ENCODE measurements around the gene HOXD12.

HOXD12 gene

GRCh38 chr2:176099728-176100546, at the start of gene HOXD12:
HOXD12 (plus strand) TSS chr2:176099795; CDS start chr2:176099802, 7 bp downstream.
- in situ Hi-C loops (cut with MboI; ENCODE audit: low sequenced_read_pairs): loop anchor here (10.0 kb wide), 2 partner anchors 405 to 735 kb away; no protein-coding TSS in a partner anchor

- in situ Hi-C loops (cut with MboI; ENCODE audit: low sequenced_read_pairs): no loop called here
These were observed 43.2 kb upstream of the HOXD12 start for GRCh38 chr2:176056406-176056805.

GRCh38 chr2:176063958-176064357, 35.6 kb upstream of the HOXD12 start:
- in situ Hi-C loops (cut with MboI; ENCODE audit: low sequenced_read_pairs): no loop called here

GRCh38 chr2:176066645-176067588, 32.7 kb upstream of the HOXD12 start:
- in situ Hi-C loops (cut with MboI; ENCODE audit: low sequenced_read_pairs): no loop called here

GRCh38 chr2:176067589-176068418, 31.8 kb upstream of the HOXD12 start:
- in situ Hi-C loops (cut with MboI; ENCODE audit: low sequenced_read_pairs): no loop called here

- in situ Hi-C loops (cut with MboI; ENCODE audit: low sequenced_read_pairs): no loop called here
These were observed 31.2 kb upstream of the HOXD12 start for GRCh38 chr2:176068419-176068832.

- in situ Hi-C loops (cut with MboI; ENCODE audit: low sequenced_read_pairs): no loop called here
These were observed 28.0 kb upstream of the HOXD12 start for GRCh38 chr2:176071330-176072291.

GRCh38 chr2:176072292-176072669, 27.3 kb upstream of the HOXD12 start:
- in situ Hi-C loops (cut with MboI; ENCODE audit: low sequenced_read_pairs): no loop called here

- in situ Hi-C loops (cut with MboI; ENCODE audit: low sequenced_read_pairs): no loop called here
These were observed 26.4 kb upstream of the HOXD12 start for GRCh38 chr2:176072951-176073904.

GRCh38 chr2:176074919-176075425, 24.6 kb upstream of the HOXD12 start:
- in situ Hi-C loops (cut with MboI; ENCODE audit: low sequenced_read_pairs): no loop called here

GRCh38 chr2:176075481-176075880, 24.1 kb upstream of the HOXD12 start:
- in situ Hi-C loops (cut with MboI; ENCODE audit: low sequenced_read_pairs): no loop called here

GRCh38 chr2:176076063-176076462, 23.5 kb upstream of the HOXD12 start:
- in situ Hi-C loops (cut with MboI; ENCODE audit: low sequenced_read_pairs): no loop called here

- in situ Hi-C loops (cut with MboI; ENCODE audit: low sequenced_read_pairs): no loop called here
These were observed 22.8 kb upstream of the HOXD12 start for GRCh38 chr2:176076796-176077195.

- in situ Hi-C loops (cut with MboI; ENCODE audit: low sequenced_read_pairs): no loop called here
These were observed 20.9 kb upstream of the HOXD12 start for GRCh38 chr2:176078541-176079284.

GRCh38 chr2:176079285-176079830, 20.2 kb upstream of the HOXD12 start:
- in situ Hi-C loops (cut with MboI; ENCODE audit: low sequenced_read_pairs): no loop called here

GRCh38 chr2:176079831-176080539, 19.6 kb upstream of the HOXD12 start:
- in situ Hi-C loops (cut with MboI; ENCODE audit: low sequenced_read_pairs): no loop called here

Data from HL-60/S4 (cell line).